Astrocyte of the spinal cord (primary cell): ENCODE results near the gene SPRING1.
A peak's percentile ranks its signal among the peaks of the same experiment; 100 is the strongest.

ENCODE experiments used
- DNase-seq: peaks from one replicate; pipeline ENCODE4 v3.0.0; 2011; ENCODE audit warnings: low read depth, low spot score
- H3K4me3 ChIP-seq: 2 replicates; pipeline ENCODE4 v1.5.1; 2011; ENCODE audit warnings: low read depth, mild to moderate bottlenecking, low read length, moderate library complexity
- in situ Hi-C: cut with HindIII; loops from 2 replicates; pipeline ENCODE4 v1.10.0; 2017; ENCODE audit warnings: low sequenced_read_pairs
- TF ChIP-seq, protein P1 (sequence below): IDR thresholded peaks from 2 replicates; pipeline ENCODE4 v1.5.1; 2012; ENCODE audit warnings: low read depth, mild to moderate bottlenecking, low read length, inconsistent platforms

The SPRING1 gene

DNA sequence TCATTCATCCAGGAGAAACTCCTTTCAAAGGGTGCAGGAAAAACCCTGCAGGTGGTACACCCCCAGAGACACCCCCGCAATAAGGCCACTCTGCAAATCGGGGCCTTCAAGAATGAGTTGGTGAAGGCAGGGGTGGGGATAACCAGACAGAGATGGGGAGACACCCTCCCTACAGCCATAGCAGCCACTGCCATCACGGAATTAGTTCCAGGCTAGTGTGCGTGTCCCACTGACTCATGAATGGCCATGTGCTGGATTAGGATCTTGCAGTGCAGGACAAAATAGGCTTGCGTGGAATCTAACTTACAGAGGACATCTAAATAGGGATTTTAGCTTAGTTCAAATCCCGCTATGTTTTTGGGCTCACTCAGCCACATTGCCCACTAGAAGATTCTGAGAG is 37.8 kb downstream of the SPRING1 start:
- in situ Hi-C loops: no loop called here
- TF ChIP-seq, protein P1, sequence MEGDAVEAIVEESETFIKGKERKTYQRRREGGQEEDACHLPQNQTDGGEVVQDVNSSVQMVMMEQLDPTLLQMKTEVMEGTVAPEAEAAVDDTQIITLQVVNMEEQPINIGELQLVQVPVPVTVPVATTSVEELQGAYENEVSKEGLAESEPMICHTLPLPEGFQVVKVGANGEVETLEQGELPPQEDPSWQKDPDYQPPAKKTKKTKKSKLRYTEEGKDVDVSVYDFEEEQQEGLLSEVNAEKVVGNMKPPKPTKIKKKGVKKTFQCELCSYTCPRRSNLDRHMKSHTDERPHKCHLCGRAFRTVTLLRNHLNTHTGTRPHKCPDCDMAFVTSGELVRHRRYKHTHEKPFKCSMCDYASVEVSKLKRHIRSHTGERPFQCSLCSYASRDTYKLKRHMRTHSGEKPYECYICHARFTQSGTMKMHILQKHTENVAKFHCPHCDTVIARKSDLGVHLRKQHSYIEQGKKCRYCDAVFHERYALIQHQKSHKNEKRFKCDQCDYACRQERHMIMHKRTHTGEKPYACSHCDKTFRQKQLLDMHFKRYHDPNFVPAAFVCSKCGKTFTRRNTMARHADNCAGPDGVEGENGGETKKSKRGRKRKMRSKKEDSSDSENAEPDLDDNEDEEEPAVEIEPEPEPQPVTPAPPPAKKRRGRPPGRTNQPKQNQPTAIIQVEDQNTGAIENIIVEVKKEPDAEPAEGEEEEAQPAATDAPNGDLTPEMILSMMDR: no peak
- H3K4me3 ChIP-seq: no peak overlapping the region
- no peak for DNase-seq

DNA sequence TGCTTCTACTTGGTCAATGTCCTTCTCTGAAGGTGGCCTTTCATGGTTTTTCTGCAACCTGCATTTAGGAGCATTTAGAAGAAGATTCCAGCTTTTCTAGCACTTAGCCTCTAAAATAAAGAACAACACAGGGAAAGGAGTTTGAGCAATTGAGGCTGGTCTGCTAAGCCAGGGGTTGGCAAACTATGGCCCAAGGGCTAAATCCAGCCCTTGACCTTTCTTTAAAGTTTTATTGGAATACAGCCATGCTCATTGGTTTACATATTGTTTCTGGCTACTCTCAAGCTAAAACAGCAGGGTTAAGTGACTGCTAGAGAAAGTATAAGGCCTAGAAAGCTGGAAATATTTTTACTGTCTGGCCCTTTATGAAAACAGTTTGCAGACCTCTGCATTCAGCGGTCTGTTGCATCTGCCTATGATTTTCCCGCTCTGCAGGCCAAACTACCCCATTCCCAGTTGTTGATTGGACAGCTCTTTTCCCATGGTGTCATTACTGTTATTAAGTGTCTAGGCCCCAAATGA is 39.3 kb downstream of the SPRING1 start:
- in situ Hi-C loops: no loop called here
- no peak for DNase-seq
- TF ChIP-seq, protein P1: no peak
- no peak overlapping the region for H3K4me3 ChIP-seq

DNA sequence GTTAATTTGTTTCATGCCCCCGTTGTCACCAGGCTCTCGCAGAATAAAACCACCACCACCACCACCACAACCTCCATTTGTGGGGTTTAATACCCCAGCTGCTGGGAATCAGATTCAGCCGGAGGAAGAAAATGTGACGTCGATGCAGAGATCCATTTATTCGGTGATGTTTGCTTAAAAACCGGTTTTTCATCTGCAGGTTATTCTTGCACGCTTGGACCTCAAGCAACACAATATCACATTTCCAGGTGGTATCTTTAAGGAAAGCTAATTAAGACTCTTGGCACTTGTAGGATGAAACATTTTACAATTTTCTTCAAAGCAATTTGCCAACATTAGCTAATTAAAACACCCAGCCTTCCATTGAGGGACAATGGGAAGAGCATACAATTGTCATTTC is 39.8 kb downstream of the SPRING1 start:
- DNase-seq: no peak
- no peak overlapping the region for H3K4me3 ChIP-seq
- TF ChIP-seq, protein P1: no peak
- in situ Hi-C loops: no loop called here

DNA sequence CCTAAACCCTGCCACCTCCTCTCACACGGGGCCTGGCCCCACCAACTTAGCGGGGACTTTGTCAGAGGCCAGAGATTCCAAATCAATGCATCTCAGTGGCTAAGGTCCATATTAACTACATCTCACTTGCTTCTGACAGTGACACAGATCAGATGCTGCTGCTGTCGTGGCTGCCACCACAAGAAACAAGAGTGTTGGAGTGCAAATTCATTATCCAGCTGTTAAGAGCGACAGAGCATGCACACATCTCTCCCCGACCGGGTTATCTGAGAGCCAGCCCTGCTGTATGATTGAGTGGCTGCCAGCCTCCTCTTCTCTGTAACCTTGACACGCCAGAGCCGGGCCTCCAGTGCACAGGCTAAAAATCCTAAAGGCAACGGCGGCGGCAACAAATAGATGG is 40.2 kb downstream of the SPRING1 start:
- DNase-seq: no peak
- in situ Hi-C loops: no loop called here
- TF ChIP-seq, protein P1: no peak
- H3K4me3 ChIP-seq: no peak overlapping the region

DNA sequence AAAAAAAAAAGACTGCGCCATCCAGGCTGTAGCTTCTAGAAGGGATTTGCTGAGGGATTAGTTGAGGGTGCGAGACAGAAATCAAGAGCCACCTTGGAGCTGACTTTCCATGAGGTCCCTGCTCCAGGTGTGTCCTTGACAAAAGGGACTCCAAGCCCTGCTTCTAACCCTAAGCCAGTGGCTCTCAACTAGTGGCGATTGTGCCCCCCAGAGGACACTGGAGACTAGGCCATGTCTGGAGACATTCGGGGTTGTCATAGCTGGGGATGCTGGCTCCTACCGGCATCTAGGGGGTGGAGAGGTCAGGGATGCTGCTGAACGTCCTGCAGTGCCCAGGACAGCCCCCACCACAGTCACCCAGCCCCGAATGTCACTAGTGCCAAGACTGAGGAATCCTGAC is 40.6 kb downstream of the SPRING1 start:
- H3K4me3 ChIP-seq: no peak overlapping the region
- in situ Hi-C loops: no loop called here
- DNase-seq: no peak
- TF ChIP-seq, protein P1: peak; percentile 30

DNA sequence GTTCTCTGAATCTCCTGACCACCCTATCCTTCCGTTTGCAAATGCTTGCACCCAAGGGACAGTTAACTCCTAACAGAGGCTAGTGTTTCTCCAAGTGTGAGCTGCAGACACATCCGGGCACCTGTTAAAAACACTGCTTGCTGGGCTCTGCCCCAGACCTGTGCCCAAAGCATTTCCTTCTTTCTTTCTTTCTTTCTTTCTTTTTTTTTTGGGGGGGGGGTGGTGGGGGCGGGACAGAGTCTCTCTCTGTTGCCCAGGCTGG is 42.5 kb downstream of the SPRING1 start:
- TF ChIP-seq, protein P1: no peak
- no peak overlapping the region for H3K4me3 ChIP-seq
- in situ Hi-C loops: no loop called here
- DNase-seq: no peak

DNA sequence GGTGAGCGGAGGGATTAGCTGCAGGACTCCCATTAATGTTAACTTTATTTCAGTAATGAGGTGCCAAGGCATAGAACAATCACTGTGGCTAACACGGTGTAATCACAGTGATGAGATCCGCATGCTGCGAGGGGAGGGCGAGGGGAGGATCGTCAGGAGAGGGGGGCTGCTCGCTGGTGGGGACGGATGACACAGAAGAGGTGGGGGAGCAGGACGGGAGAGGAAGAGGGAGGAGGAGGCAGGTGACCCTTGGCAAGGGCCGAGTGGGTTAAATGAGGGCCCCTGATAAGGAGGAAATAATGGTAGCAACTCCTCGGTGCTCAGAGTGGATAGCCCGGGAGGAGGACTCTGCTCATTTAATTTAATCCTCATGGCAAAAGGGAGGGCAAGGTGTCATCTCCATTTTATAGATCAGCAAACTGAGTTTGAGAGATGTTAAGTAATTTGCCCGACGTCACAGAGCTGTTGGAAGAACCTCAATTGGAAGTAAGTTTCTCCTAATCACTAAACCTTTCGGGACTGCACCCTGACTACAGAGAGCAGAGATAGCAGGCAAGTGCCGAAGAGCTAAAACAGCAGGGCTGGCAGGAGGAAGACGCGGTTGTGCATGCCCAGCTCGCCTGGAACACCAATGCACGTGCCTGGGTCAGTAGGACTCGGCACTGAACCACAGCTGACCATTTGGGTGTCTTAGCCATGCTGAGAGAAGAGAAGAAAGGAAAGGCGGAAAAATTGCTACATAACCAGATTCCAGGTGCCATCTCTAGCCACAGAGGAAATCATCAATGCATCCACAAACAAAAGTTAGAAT is 43.0 kb downstream of the SPRING1 start:
- in situ Hi-C loops: no loop called here
- no peak for DNase-seq
- H3K4me3 ChIP-seq: no peak overlapping the region
- TF ChIP-seq, protein P1: no peak
